AG04449 (cell line): ENCODE measurements around the gene GPR12.
"Not testable (repeated sequence)": the region's sequence is repeated elsewhere in the genome, so short reads cannot be mapped to it uniquely, and the experiment has no call there.

Experiments used
- CTCF ChIA-PET: fragments of 350-600 bp; formaldehyde crosslinking; extraction: SDS; loops from one replicate; lab custom pipeline; 2021; ENCODE audit warnings: antibody characterized with exemption; lab: Yijun Ruan, JAX
- POLR2A ChIA-PET: fragments of 400-600, 350-600 bp; formaldehyde crosslinking; extraction: SDS; loops from one replicate; lab custom pipeline; 2020; ENCODE audit warnings: antibody characterized with exemption, inconsistent platforms; lab: Yijun Ruan, JAX
- DNase-seq: peaks from one replicate; pipeline ENCODE4 v3.0.0-alpha.2; 2010; ENCODE audit warnings: low read depth, low spot score
- H3K4me3 ChIP-seq: 2 replicates; pipeline ENCODE4 v1.5.1; 2011; ENCODE audit warnings: low read depth, mild to moderate bottlenecking, control low read depth, low read length
- TF ChIP-seq, protein P1 (sequence below): IDR thresholded peaks from one replicate; pipeline ENCODE4 v1.5.1; 2011; ENCODE audit warnings: mild to moderate bottlenecking, moderate library complexity, low read length, control low read depth, inconsistent platforms; ENCODE audit not compliant: insufficient read depth; ENCODE audit errors: missing control alignments

GPR12 gene

GRCh38 chr13:26727122-26727521, 33.5 kb downstream of the GPR12 start:
- no peak for DNase-seq
- TF ChIP-seq, protein P1, sequence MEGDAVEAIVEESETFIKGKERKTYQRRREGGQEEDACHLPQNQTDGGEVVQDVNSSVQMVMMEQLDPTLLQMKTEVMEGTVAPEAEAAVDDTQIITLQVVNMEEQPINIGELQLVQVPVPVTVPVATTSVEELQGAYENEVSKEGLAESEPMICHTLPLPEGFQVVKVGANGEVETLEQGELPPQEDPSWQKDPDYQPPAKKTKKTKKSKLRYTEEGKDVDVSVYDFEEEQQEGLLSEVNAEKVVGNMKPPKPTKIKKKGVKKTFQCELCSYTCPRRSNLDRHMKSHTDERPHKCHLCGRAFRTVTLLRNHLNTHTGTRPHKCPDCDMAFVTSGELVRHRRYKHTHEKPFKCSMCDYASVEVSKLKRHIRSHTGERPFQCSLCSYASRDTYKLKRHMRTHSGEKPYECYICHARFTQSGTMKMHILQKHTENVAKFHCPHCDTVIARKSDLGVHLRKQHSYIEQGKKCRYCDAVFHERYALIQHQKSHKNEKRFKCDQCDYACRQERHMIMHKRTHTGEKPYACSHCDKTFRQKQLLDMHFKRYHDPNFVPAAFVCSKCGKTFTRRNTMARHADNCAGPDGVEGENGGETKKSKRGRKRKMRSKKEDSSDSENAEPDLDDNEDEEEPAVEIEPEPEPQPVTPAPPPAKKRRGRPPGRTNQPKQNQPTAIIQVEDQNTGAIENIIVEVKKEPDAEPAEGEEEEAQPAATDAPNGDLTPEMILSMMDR = no peak
- CTCF ChIA-PET = no interaction called here
- no peak overlapping the region for H3K4me3 ChIP-seq
- POLR2A ChIA-PET = no interaction called here

GRCh38 chr13:26726684-26727083, 33.9 kb downstream of the GPR12 start:
- ChIA-PET POLR2A (no interaction called here), CTCF (interaction anchor here (0.7 kb wide), 1 partner anchor 146 kb away, joined by 3 read pairs; no protein-coding TSS in a partner anchor)
- H3K4me3 ChIP-seq = no peak overlapping the region
- no peak for DNase-seq
- TF ChIP-seq, protein P1 = no peak

GRCh38 chr13:26723620-26724019, 37.0 kb downstream of the GPR12 start:
- POLR2A ChIA-PET, CTCF ChIA-PET, H3K4me3 ChIP-seq, DNase-seq: not testable (repeated sequence)

GRCh38 chr13:26722321-26722720, 38.3 kb downstream of the GPR12 start:
- POLR2A ChIA-PET = no interaction called here
- DNase-seq = no peak
- CTCF ChIA-PET = no interaction called here

GRCh38 chr13:26721251-26722121, 39.1 kb downstream of the GPR12 start:
- H3K4me3 ChIP-seq = no peak overlapping the region
- no peak for DNase-seq
- POLR2A ChIA-PET = no interaction called here
- CTCF ChIA-PET = interaction anchor here (1.6 to 2.8 kb wide), 4 partner anchors 9 to 208 kb away, joined by 3 to 13 read pairs (median 7); no protein-coding TSS in a partner anchor
- TF ChIP-seq, protein P1 = no peak

More at GRCh38 chr13:26722321-26722720, 38.3 kb downstream of the GPR12 start:
- TF ChIP-seq, protein P1 = no peak
- H3K4me3 ChIP-seq = no peak overlapping the region

- CTCF ChIA-PET = interaction anchor here (0.7 to 2.8 kb wide), 9 partner anchors 9 to 534 kb away, joined by 3 to 13 read pairs (median 5); no protein-coding TSS in a partner anchor
- DNase-seq = no peak
- H3K4me3 ChIP-seq = no peak overlapping the region
- POLR2A ChIA-PET = no interaction called here
- TF ChIP-seq, protein P1 = no peak
Observed at GRCh38 chr13:26719356-26719945, 41.1 kb downstream of the GPR12 start.
